NCI-H345 treated with DMSO at 0.1 percent for 48 hours (cell line): ENCODE measurements around the gene VPS35L.
"Not testable (repeated sequence)": the region's sequence is repeated elsewhere in the genome, so short reads cannot be mapped to it uniquely, and the experiment has no call there.

Experiments
- DNase-seq: peaks from one replicate; lab custom pipeline; 2025; ENCODE audit not compliant: unreplicated experiment; lab: John Stamatoyannopoulos, UW

Gene VPS35L

DNA sequence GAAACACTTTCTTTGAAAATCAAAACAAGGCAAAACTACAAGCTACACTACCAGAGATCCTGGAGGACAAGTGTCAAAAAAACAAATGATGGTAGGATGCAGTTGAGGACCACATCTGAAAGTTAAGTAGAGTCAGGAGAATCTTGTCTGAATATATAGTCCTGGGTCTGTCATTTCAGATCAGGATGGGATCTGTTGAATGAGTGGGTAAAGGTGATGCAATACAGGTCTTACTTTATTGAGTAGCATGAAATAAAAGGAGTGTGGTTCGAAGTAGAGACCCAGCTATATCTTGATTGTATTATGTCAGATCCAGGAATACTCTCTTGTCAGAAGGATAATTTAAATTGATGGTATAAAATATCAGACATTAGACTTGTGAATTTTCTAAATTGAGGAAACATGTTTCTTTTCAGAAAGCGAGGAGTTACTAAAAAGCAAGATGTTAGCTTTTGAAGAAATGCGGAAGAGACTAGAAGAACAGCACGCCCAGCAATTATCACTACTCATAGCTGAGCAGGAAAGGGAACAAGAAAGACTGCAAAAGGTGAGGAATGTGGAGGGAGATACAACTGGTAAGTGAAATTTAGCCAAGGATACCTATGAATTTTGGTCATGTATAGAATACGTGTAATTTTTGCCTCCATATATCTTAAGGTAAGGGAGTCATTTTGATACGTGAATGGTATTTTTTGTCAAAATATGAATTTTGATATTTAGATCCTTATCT is 15.1 kb upstream of the VPS35L start:
- DNase-seq = no peak

DNA sequence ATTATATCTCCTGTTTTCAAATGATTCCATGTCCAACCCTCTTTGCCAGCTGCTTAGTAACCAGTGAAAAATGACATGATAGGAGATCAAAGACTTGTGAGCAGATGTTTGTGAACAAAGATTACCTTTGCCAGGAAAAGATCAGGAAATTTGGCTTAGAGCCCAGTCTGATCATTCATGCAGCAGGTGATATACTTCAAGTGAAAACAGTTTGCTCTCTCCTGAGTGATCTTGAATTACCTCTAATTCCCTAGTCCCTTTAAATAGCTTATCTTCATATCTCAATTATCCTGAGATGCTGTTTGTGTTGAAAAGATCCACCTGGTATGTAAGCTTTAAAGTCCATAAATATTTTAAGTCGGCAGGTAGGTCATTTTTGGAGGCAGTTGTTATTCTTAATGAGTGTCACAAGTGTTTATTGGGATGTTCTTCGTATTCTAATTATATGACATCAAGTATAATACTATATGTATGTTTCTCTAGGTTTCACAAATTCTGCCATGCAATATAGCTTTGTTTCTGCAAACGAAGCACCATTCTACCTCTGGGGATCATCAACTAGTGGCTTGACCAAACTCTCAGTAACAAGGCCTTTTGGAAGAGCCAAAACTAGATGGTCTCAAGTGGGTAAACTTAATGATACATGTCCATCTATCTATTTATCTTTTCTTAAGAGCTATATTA is 13.2 kb upstream of the VPS35L start:
- DNase-seq = peak; percentile 90

- DNase-seq = not testable (repeated sequence)
These were observed 12.1 kb upstream of the VPS35L start for GRCh38 chr16:19543278-19543996.

DNA sequence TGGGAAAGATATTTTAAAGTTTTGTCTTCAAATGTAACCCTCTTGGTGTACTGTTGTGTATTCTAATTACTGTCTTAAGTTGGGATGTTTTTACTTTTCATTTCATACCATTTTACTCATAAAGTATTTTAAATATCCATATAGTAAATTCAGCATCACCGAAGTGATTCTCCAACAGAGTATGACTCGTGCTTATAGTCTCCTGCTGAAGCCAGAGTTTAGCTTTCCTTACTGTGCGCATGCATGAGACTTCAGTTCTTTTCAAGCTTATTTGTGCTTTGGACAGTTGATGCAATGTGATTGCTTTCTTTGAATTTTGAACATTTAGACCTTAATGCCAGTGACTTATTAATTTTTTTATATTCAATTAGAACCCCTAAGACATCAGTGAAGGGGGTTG is 7.4 kb upstream of the VPS35L start:
- DNase-seq = no peak

DNA sequence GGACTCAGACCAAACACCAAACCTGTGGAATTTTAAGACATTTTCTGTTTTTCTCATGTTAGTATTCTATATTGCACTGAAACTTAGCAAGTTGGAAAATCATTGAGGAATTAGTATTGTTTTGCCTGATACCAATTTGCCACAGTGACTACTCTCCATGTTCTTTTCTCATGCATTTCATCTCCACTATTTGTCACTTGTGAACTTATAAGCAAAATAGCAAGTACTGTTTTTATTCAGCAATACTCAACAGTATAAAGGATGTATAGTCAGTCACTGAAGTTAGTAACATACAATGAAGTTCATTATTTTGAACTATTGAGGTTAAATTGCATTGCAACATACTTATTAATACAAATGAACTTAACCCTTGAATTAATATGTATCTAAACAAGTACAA is 5.8 kb upstream of the VPS35L start:
- DNase-seq = no peak

DNA sequence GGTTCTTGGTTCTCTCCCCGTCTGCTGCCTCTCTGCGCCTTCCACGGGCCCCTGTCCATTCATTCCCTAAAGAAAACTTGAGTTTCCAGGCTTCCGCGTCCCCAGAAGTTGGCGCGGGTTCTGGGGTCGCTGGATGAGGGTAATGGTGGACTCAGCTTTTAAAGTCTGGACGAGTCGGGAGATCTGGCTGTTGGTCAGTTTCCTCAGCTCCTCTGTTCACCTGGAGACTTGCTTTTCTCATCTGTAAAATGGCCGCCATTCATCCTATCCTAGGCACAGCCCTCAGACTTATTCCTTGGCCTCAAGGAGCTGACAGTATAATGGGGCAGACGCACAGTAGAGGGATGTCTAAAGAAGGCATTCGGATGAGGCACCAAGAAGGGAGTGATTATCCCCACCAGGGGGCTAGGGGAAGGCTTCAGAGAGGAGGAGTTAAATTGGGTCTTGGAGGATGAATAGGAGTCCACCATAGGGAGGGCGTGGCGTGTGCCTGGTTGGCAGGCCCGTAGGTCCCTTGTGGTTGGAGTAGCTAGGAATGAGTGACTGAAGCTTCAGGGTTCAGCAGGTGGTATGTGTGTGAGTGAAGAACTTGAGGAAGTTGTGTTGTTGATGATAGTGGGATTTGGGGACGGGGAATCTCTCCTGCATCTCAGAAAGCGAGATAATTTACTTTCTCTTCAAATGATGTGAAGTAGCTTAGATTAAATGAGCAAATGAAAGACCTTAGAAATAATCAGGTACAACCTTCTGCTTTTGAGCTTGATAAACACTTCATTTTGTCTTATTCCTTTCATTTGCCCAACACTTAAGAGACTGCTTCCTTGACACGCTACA is 652 bp downstream of the VPS35L start:
- peak; percentile 22 for DNase-seq

- DNase-seq = peak; percentile 33
These were observed 3.9 kb downstream of the VPS35L start for GRCh38 chr16:19559242-19559910.

DNA sequence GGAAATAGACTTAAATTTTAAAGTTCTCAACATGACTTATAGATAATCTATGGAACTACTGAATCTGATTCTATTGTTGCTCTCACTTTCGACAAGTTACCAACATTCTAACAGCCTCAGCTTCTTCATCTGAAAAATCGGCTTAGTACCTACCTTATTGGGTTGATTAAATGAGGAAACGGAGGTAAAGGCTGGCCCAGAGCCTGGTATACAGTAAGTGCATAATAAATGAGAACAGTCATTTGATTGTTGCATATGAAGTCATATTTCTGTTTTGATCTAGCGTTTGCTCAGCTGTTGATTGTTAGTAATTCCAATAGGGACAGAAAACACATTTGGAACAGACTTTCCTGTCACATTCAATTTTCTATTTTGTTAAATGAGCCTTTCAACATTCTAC is 4.6 kb downstream of the VPS35L start:
- no peak for DNase-seq

DNA sequence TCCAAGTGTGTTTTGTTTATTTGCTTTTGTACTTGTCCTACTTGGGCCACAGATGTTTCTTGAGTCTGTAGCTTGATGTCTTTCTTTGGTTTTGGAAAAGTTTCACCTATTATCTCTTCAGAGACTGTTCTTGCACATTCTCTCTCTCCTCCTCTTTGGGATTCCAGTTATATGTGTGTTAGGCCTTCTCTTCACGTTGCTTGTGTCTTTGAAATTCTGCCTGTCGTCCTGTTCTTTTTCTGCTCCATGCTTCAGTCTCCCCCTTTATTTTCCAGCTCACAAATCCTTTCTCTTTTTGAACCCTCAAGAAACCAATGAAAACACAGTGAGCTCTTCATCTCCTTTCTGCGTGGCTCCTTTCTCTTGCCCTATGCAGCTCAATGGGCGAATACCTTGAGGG is 7.9 kb downstream of the VPS35L start:
- no peak for DNase-seq

- DNase-seq = no peak
These were observed 10.9 kb downstream of the VPS35L start for GRCh38 chr16:19566362-19566761.

- no peak for DNase-seq
These were observed 12.1 kb downstream of the VPS35L start for GRCh38 chr16:19567560-19567959.

GRCh38 chr16:19573997-19574396 is 18.5 kb downstream of the VPS35L start:
- no peak for DNase-seq

DNA sequence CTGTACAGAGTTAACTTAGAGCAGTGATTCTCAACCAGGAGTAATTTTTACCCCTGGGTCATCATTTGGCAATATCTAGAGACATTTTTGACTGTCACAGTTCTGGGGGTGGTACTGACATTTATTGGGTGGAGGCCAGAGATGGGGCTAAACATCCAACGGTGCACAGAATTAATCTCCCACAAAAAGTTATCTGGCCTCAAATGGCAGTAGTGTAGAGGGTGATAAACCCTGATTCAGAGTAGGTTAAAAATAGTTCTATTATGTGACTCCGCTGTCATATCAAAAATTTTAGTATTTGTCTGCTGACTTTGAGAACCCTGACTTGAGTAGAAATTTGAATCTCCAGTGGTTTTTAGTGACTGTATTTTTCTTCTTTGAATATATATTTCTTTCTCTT is 19.1 kb downstream of the VPS35L start:
- no peak for DNase-seq

GRCh38 chr16:19578378-19578971 is 23.0 kb downstream of the VPS35L start:
- no peak for DNase-seq

GRCh38 chr16:19582050-19582831 is 26.7 kb downstream of the VPS35L start:
- no peak for DNase-seq

DNA sequence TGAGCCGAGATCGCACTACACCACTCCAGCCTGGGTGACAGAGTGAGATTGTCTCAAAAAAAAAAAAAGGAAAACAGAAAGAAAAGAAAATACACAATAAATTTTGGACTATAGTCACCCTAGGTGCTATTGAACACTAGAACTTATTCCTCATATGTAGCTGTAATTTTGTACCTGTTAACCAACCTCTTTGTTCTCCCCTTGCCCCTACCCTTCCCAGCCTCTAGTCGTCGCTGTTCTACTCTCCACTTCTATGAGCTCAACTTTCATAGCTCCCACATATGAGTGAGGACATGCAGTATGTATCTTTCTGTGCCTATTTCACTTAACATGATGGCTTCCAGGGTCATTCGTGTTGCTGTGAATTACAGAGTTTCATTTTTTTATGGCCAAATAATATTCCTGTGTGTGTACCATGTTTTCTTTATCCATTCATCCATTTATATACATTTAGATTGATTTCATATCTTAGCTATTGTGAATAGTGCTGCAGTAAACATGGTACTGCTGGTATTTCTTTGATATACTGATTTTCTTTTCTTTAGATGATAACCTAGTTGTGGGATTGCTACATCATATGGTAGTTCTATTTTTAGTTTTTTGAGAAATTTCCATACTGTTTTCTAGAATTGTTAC is 28.3 kb downstream of the VPS35L start:
- DNase-seq = no peak

DNA sequence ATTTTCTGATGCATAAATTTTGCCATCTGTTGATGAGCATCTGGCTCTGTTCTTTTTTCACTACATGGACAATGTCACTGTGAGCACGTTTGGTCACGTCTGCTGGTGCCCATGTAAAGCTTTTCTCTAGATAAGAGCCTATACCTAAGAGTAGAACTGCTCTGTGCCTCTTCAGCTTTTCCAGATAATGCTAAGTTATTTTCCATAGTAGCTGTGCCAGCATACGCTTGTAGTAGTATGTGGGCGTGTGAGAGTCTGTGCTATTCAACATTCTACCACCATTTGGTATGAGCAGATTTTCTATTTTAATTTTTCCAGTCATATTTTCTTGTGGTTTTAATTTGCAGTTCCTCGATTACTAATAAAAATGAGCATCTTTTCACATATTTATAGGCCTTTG is 33.2 kb downstream of the VPS35L start:
- no peak for DNase-seq

GRCh38 chr16:19589106-19589505 is 33.6 kb downstream of the VPS35L start:
- no peak for DNase-seq

DNA sequence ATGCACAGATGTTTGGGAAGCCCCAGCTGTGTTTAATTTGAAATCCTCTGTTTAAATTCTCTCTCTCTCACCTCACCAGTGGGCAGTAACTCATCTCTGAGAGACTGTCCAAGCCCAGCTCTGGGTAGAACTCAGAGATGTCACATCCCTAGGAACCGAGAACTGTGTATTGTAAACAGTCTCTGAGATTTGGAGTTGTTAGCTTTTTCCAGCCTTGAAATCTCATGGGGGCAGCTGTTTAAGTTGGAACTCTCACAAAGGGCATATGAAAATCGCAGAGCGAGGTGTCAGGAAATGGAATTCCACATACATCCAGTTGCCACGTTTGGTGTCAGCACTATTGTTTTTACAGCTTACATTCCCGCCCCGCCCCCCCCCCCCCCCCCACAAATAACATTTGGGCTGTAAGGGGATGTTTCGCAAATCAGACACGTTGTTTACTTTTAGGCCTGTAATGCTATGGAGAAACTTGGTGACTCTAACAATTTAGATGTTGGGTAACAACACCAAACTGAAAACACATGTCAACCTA is 34.3 kb downstream of the VPS35L start:
- DNase-seq = no peak
